CD4-positive, alpha-beta T cell (primary cell): Measurements from ENCODE around the gene LRCH3. TPM values are rescaled to one million over a fixed set of nuclear protein-coding genes. Genes with fewer than 3 reads are reported as not detected.

ENCODE experiments used
- ATAC-seq: fragments of 200-7000 bp; cut with Tn5 transposase; one replicate; pipeline ENCODE4 v1.10.0; 2022; ENCODE audit warnings: mild to moderate bottlenecking; ENCODE audit not compliant: poor library complexity
- CTCF ChIA-PET: fragments of 350-600 bp; sonication (Branson Sonifier 250); formaldehyde crosslinking; loops from one replicate; lab custom pipeline; 2021; ENCODE audit warnings: antibody characterized with exemption, inconsistent platforms; lab: Charles Lee
- POLR2A ChIA-PET: fragments of 350-600 bp; sonication (Branson Sonifier 250); formaldehyde crosslinking; loops from one replicate; lab custom pipeline; 2021; ENCODE audit warnings: antibody characterized with exemption, inconsistent platforms; lab: Charles Lee
- DNase-seq, 14 experiments: peaks; one replicate each; pipeline ENCODE4 v3.0.0-alpha.2; 2013 to 2020; ENCODE audit warnings: mixed read lengths in 2 of 14
- H3K27ac ChIP-seq, 2 donors: one replicate each; pipeline versions ENCODE4 v1.5.1 to v1.7.0; 2013; ENCODE audit warnings: low read length in 2 of 2, low read depth in 1 of 2, mild to moderate bottlenecking in 1 of 2
- H3K27me3 ChIP-seq, 2 experiments: 1 replicate in 1 of 2; 2 replicates in 1 of 2; pipeline versions ENCODE4 v1.6.1 to v1.7.0; 2013; ENCODE audit warnings: low read length in 2 of 2, control low read depth in 1 of 2, mild to moderate bottlenecking in 1 of 2, moderate library complexity in 1 of 2; ENCODE audit not compliant: insufficient read depth in 2 of 2, control insufficient read depth in 1 of 2
- H3K36me3 ChIP-seq: one replicate; pipeline ENCODE4 v1.6.1; 2013; ENCODE audit warnings: low read length, control low read depth; ENCODE audit not compliant: insufficient read depth
- H3K4me1 ChIP-seq: one replicate; pipeline ENCODE4 v1.6.1; 2013; ENCODE audit warnings: low read length, control low read depth; ENCODE audit not compliant: insufficient read depth
- H3K4me3 ChIP-seq: one replicate; pipeline ENCODE4 v1.5.1; 2013; ENCODE audit warnings: mild to moderate bottlenecking, low read length, moderate library complexity
- H3K9me3 ChIP-seq, 2 experiments: 1 replicate in 1 of 2; 2 replicates in 1 of 2; pipeline versions ENCODE4 v1.6.1 to v1.7.0; 2013; ENCODE audit warnings: low read length in 2 of 2, mild to moderate bottlenecking in 2 of 2, control low read depth in 1 of 2, moderate library complexity in 1 of 2; ENCODE audit not compliant: control insufficient read depth in 1 of 2, insufficient read depth in 1 of 2
- H3K27ac Mint-ChIP-seq: one replicate; pipeline ENCODE4 v1.8.0; 2020; ENCODE audit warnings: mixed read lengths
- H3K27me3 Mint-ChIP-seq: one replicate; pipeline ENCODE4 v1.8.0; 2021; ENCODE audit warnings: mixed read lengths
- H3K36me3 Mint-ChIP-seq: one replicate; pipeline ENCODE4 v1.8.0; 2021; ENCODE audit warnings: low read depth, mixed read lengths
- H3K4me1 Mint-ChIP-seq: one replicate; pipeline ENCODE4 v1.8.0; 2021; ENCODE audit warnings: low read depth, mixed read lengths
- H3K4me3 Mint-ChIP-seq: one replicate; pipeline ENCODE4 v1.8.0; 2020; ENCODE audit warnings: mild to moderate bottlenecking, mixed read lengths
- H3K9me3 Mint-ChIP-seq: one replicate; pipeline ENCODE4 v1.8.0; 2020; ENCODE audit warnings: mixed read lengths
- CTCF ChIP-seq: fragments of 200-600 bp; IDR thresholded peaks from one replicate; pipeline ENCODE4 v1.8.0; 2022; ENCODE audit warnings: antibody characterized with exemption, mild to moderate bottlenecking
- intact Hi-C, 2 experiments: fragments of 100-400 bp; cut with DNase I in 1 of 2; cut with micrococcal nuclease in 1 of 2; formaldehyde crosslinking; loops; one replicate each; pipeline versions ENCODE4 v1.15.1 to v1.9.0; 2023 to 2025; cut with DNase I, micrococcal nuclease
- total RNA-seq, 174 experiments: library from RNA in 2 of 174; stranded (reverse) in 2 of 174; gene quantifications; one replicate each; pipeline ENCODE4 v1.2.3 and lab custom pipeline; 2021 to 2026

The LRCH3 gene
- total RNA-seq, 2 experiments from 2014 or later = 31.5 to 37.6 TPM

DNA sequence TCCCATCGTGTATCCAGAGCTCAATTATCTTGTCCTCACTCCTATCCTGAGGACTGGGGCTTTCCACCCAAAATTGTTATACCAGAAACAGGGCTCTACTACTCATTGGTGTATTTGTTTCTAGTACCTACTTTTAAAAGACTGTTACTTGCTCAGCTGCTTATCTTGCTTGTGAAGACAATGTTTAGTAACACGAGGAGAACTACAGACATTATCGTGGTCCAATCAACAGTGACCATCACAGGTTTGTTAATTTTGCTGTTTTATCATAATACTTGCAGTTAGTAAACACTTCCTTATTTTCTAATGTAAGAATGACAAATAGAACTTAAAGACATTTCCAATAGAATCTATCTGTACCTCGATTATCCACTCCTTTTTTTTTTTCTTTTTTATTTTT lies 13.5 kb downstream of the LRCH3 start:
- POLR2A ChIA-PET = no interaction called here
- intact Hi-C loops = loop anchor here in 1 of 2 experiments (10.0 kb wide), 1 partner anchor 120 kb away; no protein-coding TSS in a partner anchor
- ATAC-seq = no peak

DNA sequence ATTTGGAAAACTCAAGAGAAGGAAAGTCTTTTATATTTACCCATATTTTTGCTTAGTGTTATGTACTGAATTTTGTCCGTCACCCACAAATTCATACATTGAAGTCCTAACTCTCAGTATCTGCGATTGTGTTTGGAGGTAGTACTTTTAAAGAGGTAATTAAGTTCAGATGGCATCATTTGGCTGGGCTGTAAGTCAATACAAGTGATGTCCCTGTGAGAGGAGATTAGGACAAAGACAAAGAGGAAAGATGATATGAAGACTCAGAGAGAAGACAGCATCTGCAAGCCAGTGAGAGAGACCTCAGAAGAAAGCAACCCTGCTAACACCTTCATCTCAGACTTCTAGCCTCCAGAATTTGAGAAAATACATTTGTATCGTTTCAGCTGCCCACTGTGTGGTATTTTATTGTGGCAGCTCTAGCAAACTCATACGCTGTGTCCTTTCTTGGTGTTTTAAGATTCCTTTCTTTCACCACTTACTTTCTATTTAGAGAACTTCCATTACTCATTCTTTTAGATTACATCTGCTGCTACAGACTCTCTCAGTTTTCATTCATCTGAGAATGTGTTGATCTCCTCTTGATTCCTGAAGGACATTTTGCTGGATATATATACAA lies 17.0 kb downstream of the LRCH3 start:
- Mint-ChIP-seq H3K36me3 (peaks cover 18% of the 10 kb centered on the region), H3K4me1 (peaks cover 48% of the 10 kb centered on the region), H3K9me3 (no peaks in the 10 kb centered on the region), H3K4me3 (no peak overlapping the region), H3K27me3 (no peaks in the 10 kb centered on the region), H3K27ac (peak overlapping the region; percentile 14)
- H3K36me3 ChIP-seq = no peaks in the 10 kb centered on the region
- no peaks in the 10 kb centered on the region for H3K9me3 ChIP-seq
- no peaks in the 10 kb centered on the region for H3K27me3 ChIP-seq
- intact Hi-C loops = loop anchor here in 1 of 2 experiments (10.0 kb wide), 1 partner anchor 123 kb away; no protein-coding TSS in a partner anchor
- H3K4me1 ChIP-seq = peaks cover 3% of the 10 kb centered on the region
- no peak for TF ChIP-seq CTCF
- CTCF ChIA-PET = no interaction called here
- POLR2A ChIA-PET = no interaction called here
- no peak for DNase-seq
- ATAC-seq = no peak
- H3K27ac ChIP-seq = no peak overlapping the region
- no peak overlapping the region for H3K4me3 ChIP-seq

More for the DNA sequence above, 13.5 kb downstream of the LRCH3 start:
- no peak for DNase-seq
- Histone ChIP-seq H3K9me3 (no peaks in the 10 kb centered on the region), H3K4me1 (peaks cover 15% of the 10 kb centered on the region), H3K27ac (no peak overlapping the region), H3K36me3 (no peaks in the 10 kb centered on the region), H3K27me3 (no peaks in the 10 kb centered on the region), H3K4me3 (no peak overlapping the region)
- H3K4me3 Mint-ChIP-seq = no peak overlapping the region
- H3K9me3 Mint-ChIP-seq = no peaks in the 10 kb centered on the region
- CTCF ChIA-PET = no interaction called here
- H3K36me3 Mint-ChIP-seq = peaks cover 15% of the 10 kb centered on the region
- peaks cover 64% of the 10 kb centered on the region for H3K4me1 Mint-ChIP-seq
- no peak for TF ChIP-seq CTCF
- H3K27ac Mint-ChIP-seq = no peak overlapping the region
- H3K27me3 Mint-ChIP-seq = no peaks in the 10 kb centered on the region

- H3K27ac Mint-ChIP-seq = peak overlapping the region; percentile 14
- Histone ChIP-seq H3K9me3 (no peaks in the 10 kb centered on the region), H3K4me3 (no peak overlapping the region), H3K27me3 (no peaks in the 10 kb centered on the region), H3K36me3 (no peaks in the 10 kb centered on the region), H3K27ac (no peak overlapping the region), H3K4me1 (peaks cover 3% of the 10 kb centered on the region)
- H3K27me3 Mint-ChIP-seq = no peaks in the 10 kb centered on the region
- no peak for ATAC-seq
- TF ChIP-seq CTCF = no peak
- peaks cover 22% of the 10 kb centered on the region for H3K36me3 Mint-ChIP-seq
- ChIA-PET POLR2A (interaction anchor here (0.7 kb wide), 2 partner anchors 60 to 66 kb away, joined by 3 read pairs; partner anchors contain the start of gene FYTTD1), CTCF (interaction anchor here (1.4 kb wide), 1 partner anchor 26 kb away, joined by 3 read pairs; no protein-coding TSS in a partner anchor)
- no peak for DNase-seq
- intact Hi-C loops = loop anchor here in 1 of 2 experiments (10.0 kb wide), 1 partner anchor 125 kb away; no protein-coding TSS in a partner anchor
- peaks cover 49% of the 10 kb centered on the region for H3K4me1 Mint-ChIP-seq
- H3K9me3 Mint-ChIP-seq = no peaks in the 10 kb centered on the region
- no peak overlapping the region for H3K4me3 Mint-ChIP-seq
These were observed 18.4 kb downstream of the LRCH3 start for GRCh38 chr3:197809356-197810020.
